ENCODE data around the gene SHC2. TPM values are rescaled to one million over a fixed set of nuclear protein-coding genes. Genes with fewer than 3 reads are reported as not detected.

SHC2 gene
- total and polyA plus RNA-seq, 2 of the 13 experiments (the other 11 are each of a cell fraction or from before 2014, with no cell fraction given): 9.0 to 18.3 TPM

- no peak for TF ChIP-seq ATF4 (CRISPR knock-in tag; IDR thresholded peaks at IDR 0.05)
- no peak for TF ChIP-seq ZNF20 (CRISPR knock-in tag; IDR thresholded peaks at IDR 0.05)
- no peak for TF ChIP-seq ZNF800 (CRISPR knock-in tag; IDR thresholded peaks at IDR 0.05)
- no peak for TF ChIP-seq TCF7 (IDR thresholded peaks at IDR 0.05; ENCODE audit: low read depth)
- TF ChIP-seq ZNF503 (CRISPR knock-in tag; IDR thresholded peaks at IDR 0.05): 0 out of 2 replicates have a peak, but pooled peaks have one; percentile 31
- no peak for TF ChIP-seq HMGA1 (CRISPR knock-in tag; conservative IDR thresholded peaks at IDR 0.05)
- no peak for TF ChIP-seq ZNF776 (CRISPR knock-in tag; IDR thresholded peaks at IDR 0.05)
- TF ChIP-seq MEIS2 (CRISPR knock-in tag; IDR thresholded peaks at IDR 0.05): no peak
- no peak for TF ChIP-seq ZBTB8A (CRISPR knock-in tag; IDR thresholded peaks at IDR 0.05; ENCODE audit: borderline replicate concordance, low read depth)
- no peak for TF ChIP-seq ZNF333 (CRISPR knock-in tag; IDR thresholded peaks at IDR 0.05; ENCODE audit: borderline replicate concordance)
- no peak for TF ChIP-seq ZNF264 (CRISPR knock-in tag; IDR thresholded peaks at IDR 0.05)
- TF ChIP-seq ZNF552 (CRISPR knock-in tag; IDR thresholded peaks at IDR 0.05; ENCODE audit: borderline replicate concordance): no peak
- no peak for TF ChIP-seq STAT5B (CRISPR knock-in tag; IDR thresholded peaks at IDR 0.05)
- no peak for TF ChIP-seq NKX3-1 (CRISPR knock-in tag; IDR thresholded peaks at IDR 0.05)
- no peak for TF ChIP-seq FUBP1 (CRISPR knock-in tag; IDR thresholded peaks at IDR 0.05; ENCODE audit: borderline replicate concordance)
- TF ChIP-seq HDAC1 (CRISPR knock-in tag; IDR thresholded peaks at IDR 0.05): no peak
- no peak for TF ChIP-seq NFYC (CRISPR knock-in tag; IDR thresholded peaks at IDR 0.05)
- 0 out of 2 replicates have a peak, but pooled peaks have one; percentile 35 for TF ChIP-seq ZNF580 (CRISPR knock-in tag; IDR thresholded peaks at IDR 0.05; ENCODE audit: borderline replicate concordance, low read depth)
- TF ChIP-seq MAX (IDR thresholded peaks at IDR 0.05): peak; percentile 57
- TF ChIP-seq ARNT2 (CRISPR knock-in tag; IDR thresholded peaks at IDR 0.05; ENCODE audit: low read depth): no peak
- no peak for TF ChIP-seq NFE2 (CRISPR knock-in tag; IDR thresholded peaks at IDR 0.05)
- TF ChIP-seq HNF4G (IDR thresholded peaks at IDR 0.05; ENCODE audit: borderline replicate concordance, low read depth, low read length): no peak
- TF ChIP-seq HNF4G (CRISPR knock-in tag; IDR thresholded peaks at IDR 0.05; ENCODE audit: borderline replicate concordance, low read depth): no peak
Observed at GRCh38 chr19:491146-491741, 30.4 kb upstream of the SHC2 start (continued).
